Transverse colon (tissue), 4 donors: ENCODE data around the gene SLC2A11. TPM values are rescaled to one million over a fixed set of nuclear protein-coding genes. Genes with fewer than 3 reads are reported as not detected.

ENCODE experiments used
- DNase-seq: peaks from one replicate; pipeline ENCODE4 v3.0.0-alpha.2; 2019
- H3K27ac ChIP-seq, 4 donors: fragments of 200-600 bp; sonication (generic); 2 replicates each; pipeline ENCODE4 v1.5.1; 2016 to 2018; ENCODE audit warnings: inconsistent platforms in 4 of 4
- H3K27me3 ChIP-seq: fragments of 200-600 bp; sonication (generic); 2 replicates; pipeline ENCODE4 v1.5.1; 2017; ENCODE audit warnings: inconsistent platforms
- H3K36me3 ChIP-seq, 4 donors: fragments of 200-600 bp; sonication (generic); 2 replicates each; pipeline ENCODE4 v1.5.1; 2017 to 2019; ENCODE audit warnings: inconsistent platforms in 4 of 4
- H3K4me1 ChIP-seq, 4 donors: fragments of 200-600 bp; sonication (generic); 2 replicates each; pipeline ENCODE4 v1.5.1; 2017 to 2020; ENCODE audit warnings: inconsistent platforms in 4 of 4
- H3K4me3 ChIP-seq, 4 donors: fragments of 200-600 bp; sonication (generic); 1 replicate in 1 of 4; 2 replicates in 3 of 4; pipeline versions ENCODE4 v1.5.1 to v1.6.1; 2017 to 2019; ENCODE audit warnings: inconsistent platforms in 4 of 4
- H3K9me3 ChIP-seq, 2 donors: fragments of 200-600 bp; sonication (generic); 2 replicates each; pipeline ENCODE4 v1.5.1; 2017 to 2019; ENCODE audit warnings: inconsistent platforms in 2 of 2
- CTCF ChIP-seq, 5 experiments: fragments of 200-600 bp in 3 of 5; fragments of 450-650 bp in 2 of 5; sonication (generic) in 3 of 5; IDR thresholded peaks; 1 replicate in 2 of 5; 2 replicates in 3 of 5; pipeline ENCODE4 v1.5.1; 2016 to 2017; ENCODE audit warnings: antibody characterized with exemption in 5 of 5, inconsistent platforms in 3 of 5, mild to moderate bottlenecking in 2 of 5, moderate library complexity in 1 of 5
- EP300 ChIP-seq: sonication (generic); formaldehyde crosslinking; IDR thresholded peaks from one replicate; pipeline ENCODE4 v1.6.1; 2017; ENCODE audit warnings: antibody characterized with exemption, low read depth
- POLR2A ChIP-seq: fragments of 450-650 bp; IDR thresholded peaks from one replicate; pipeline ENCODE4 v1.6.1; 2016; ENCODE audit warnings: antibody characterized with exemption, mild to moderate bottlenecking, moderate library complexity
- POLR2AphosphoS5 ChIP-seq, 3 donors: sonication (generic); formaldehyde crosslinking; IDR thresholded peaks; one replicate each; pipeline ENCODE4 v1.6.1; 2016; ENCODE audit warnings: antibody characterized with exemption in 3 of 3
- WGBS, 2 donors: methylation state at CpG; one replicate each; pipeline ENCODE4 v1.1.5; 2018; ENCODE audit warnings: low coverage in 1 of 2; 5-methylcytosine and 5-hydroxymethylcytosine counted together
- in situ Hi-C, 4 donors: fragments of 200-750 bp; cut with MboI; loops; one replicate each; pipeline versions ENCODE4 v1.15.0 to v1.15.1; 2017; ENCODE audit warnings: low sequenced_read_pairs in 3 of 4, low pct_ligation_motif_present in 1 of 4, low pct_unique_long_range_greater_than_20kb in 1 of 4
- intact Hi-C: fragments of 100-400 bp; cut with DNase I; formaldehyde crosslinking; loops from one replicate; pipeline ENCODE4 v1.15.1; 2023; ENCODE audit warnings: low total_unique reads
- total RNA-seq, 4 donors: library from RNA; depleted of rRNA; stranded (reverse); fragments of >200 nt; gene quantifications; one replicate each; pipeline ENCODE4 v1.1.0, GENCODE V29; 2016

Gene SLC2A11
- total RNA-seq, 4 donors from 2014 or later: 6.0 to 27.4 (median 13.2) TPM

- in situ Hi-C loops: no loop called here
- no peaks in the 10 kb centered on the region for H3K9me3 ChIP-seq
- no peak overlapping the region for H3K27ac ChIP-seq
- peaks cover 0 to 38% (median 11%) of the 10 kb centered on the region in 4 donors for H3K36me3 ChIP-seq
- 91% methylated on average over 18 of the region's 18 CpGs; no CpG with 5 or more reads in 1 of the 2 donors for WGBS, 2 donors
- H3K27me3 ChIP-seq: no peaks in the 10 kb centered on the region
- TF ChIP-seq POLR2AphosphoS5 (IDR thresholded peaks at IDR 0.05) (no peak), CTCF (IDR thresholded peaks at IDR 0.05) (no peak), EP300 (no peak), POLR2A (no peak)
- DNase-seq: no peak
- intact Hi-C loops: no loop called here
- H3K4me3 ChIP-seq: no peak overlapping the region
- peaks cover 0 to 2% (median 0%) of the 10 kb centered on the region in 4 donors for H3K4me1 ChIP-seq
Measured at GRCh38 chr22:23816156-23816976, 41.3 kb upstream of the SLC2A11 start.

GRCh38 chr22:23817146-23817545 is 40.5 kb upstream of the SLC2A11 start:
- WGBS, 2 donors: 95% methylated on average over 6 of the region's 6 CpGs; no CpG with 5 or more reads in 1 of the 2 donors
- intact Hi-C loops: no loop called here
- peaks cover 0 to 46% (median 7%) of the 10 kb centered on the region in 4 donors for H3K36me3 ChIP-seq
- no peak for TF ChIP-seq POLR2AphosphoS5 (IDR thresholded peaks at IDR 0.05)
- no peak for TF ChIP-seq CTCF (IDR thresholded peaks at IDR 0.05)
- TF ChIP-seq EP300: no peak
- no peak for TF ChIP-seq POLR2A
- no peaks in the 10 kb centered on the region for H3K9me3 ChIP-seq
- H3K4me1 ChIP-seq: peaks cover 0 to 2% (median 0%) of the 10 kb centered on the region in 4 donors
- H3K27ac ChIP-seq: no peak overlapping the region
- H3K4me3 ChIP-seq: no peak overlapping the region
- no peaks in the 10 kb centered on the region for H3K27me3 ChIP-seq
- no peak for DNase-seq
- in situ Hi-C loops: no loop called here

- H3K27ac ChIP-seq: no peak overlapping the region
- H3K27me3 ChIP-seq: no peaks in the 10 kb centered on the region
- peaks cover 0 to 2% (median 0%) of the 10 kb centered on the region in 4 donors for H3K4me1 ChIP-seq
- no peak overlapping the region for H3K4me3 ChIP-seq
- TF ChIP-seq POLR2A (no peak), CTCF (IDR thresholded peaks at IDR 0.05) (no peak)
- H3K36me3 ChIP-seq: peaks cover 0 to 56% (median 6%) of the 10 kb centered on the region in 4 donors
- in situ Hi-C loops (no loop called here), intact Hi-C loops (no loop called here)
- 78 to 87% methylated on average over 1 to 2 of the region's 2 CpGs for WGBS, 2 donors
- no peak for DNase-seq
- no peaks in the 10 kb centered on the region for H3K9me3 ChIP-seq
Measured at GRCh38 chr22:23818541-23818940, 39.1 kb upstream of the SLC2A11 start.

GRCh38 chr22:23820748-23821211 is 36.9 kb upstream of the SLC2A11 start:
- no peaks in the 10 kb centered on the region for H3K27me3 ChIP-seq
- no peak for TF ChIP-seq POLR2A
- TF ChIP-seq CTCF (IDR thresholded peaks at IDR 0.05): no peak
- TF ChIP-seq POLR2AphosphoS5 (IDR thresholded peaks at IDR 0.05): no peak
- TF ChIP-seq EP300: no peak
- intact Hi-C loops (no loop called here), in situ Hi-C loops (no loop called here)
- peaks cover 0 to 76% (median 15%) of the 10 kb centered on the region in 4 donors for H3K36me3 ChIP-seq
- no peak overlapping the region for H3K4me3 ChIP-seq
- no peak for DNase-seq
- peak overlapping the region in 2 of 4 donors; percentile 20 to 41 for H3K27ac ChIP-seq
- no peaks in the 10 kb centered on the region for H3K9me3 ChIP-seq
- 10 to 31% methylated on average over 2 to 4 of the region's 4 CpGs for WGBS, 2 donors
- H3K4me1 ChIP-seq: peaks cover 0 to 2% (median 0%) of the 10 kb centered on the region in 4 donors
